GM15510 (cell line): Measurements from ENCODE around the gene NME2.

ENCODE experiments used
- POLR2A ChIP-seq: IDR thresholded peaks from 3 replicates; pipeline ENCODE4 v1.6.1; 2011; ENCODE audit warnings: borderline replicate concordance; ENCODE audit not compliant: insufficient read length; ENCODE audit errors: extremely low read depth

The NME2 gene

DNA sequence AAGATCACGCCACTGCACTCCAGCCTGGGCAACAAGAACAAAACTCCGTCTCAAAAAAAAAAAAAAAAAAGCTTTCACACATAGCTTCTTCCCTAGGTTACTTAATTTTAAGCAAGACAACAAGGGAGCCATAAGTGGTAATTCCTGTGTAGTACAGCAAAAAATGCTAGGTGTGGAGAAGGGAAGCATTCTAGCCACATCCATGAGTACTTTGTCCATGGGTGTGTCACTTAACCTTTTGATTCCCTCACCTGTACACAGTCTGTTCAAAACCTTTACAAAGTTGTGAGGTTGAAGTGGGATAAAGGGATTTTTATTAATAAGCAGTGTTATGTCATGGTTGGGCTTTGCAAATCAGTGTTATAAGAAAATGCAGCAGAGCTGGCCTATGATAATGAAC is 4.5 kb downstream of the NME2 start:
- TF ChIP-seq POLR2A, result no peak

DNA sequence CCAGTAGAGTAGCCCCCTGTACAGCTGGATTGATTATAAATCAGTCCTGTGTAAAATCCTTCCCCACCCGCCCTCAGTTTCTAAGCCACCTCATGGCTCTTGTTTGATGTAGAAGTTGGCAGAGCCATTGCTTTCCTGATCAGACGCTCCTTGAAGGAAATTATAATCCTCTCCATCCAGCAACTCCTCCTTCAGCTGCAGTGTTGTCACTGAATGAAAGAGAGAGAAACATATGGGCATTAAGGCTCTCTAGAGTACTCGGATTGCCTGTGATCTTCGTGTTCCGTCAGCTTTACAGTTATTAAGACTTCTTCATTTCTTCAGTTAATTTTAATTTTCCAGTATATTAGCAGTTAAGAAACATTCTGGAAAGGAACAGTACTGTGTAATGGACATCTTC is 14.3 kb downstream of the NME2 start:
- TF ChIP-seq POLR2A, result no peak

DNA sequence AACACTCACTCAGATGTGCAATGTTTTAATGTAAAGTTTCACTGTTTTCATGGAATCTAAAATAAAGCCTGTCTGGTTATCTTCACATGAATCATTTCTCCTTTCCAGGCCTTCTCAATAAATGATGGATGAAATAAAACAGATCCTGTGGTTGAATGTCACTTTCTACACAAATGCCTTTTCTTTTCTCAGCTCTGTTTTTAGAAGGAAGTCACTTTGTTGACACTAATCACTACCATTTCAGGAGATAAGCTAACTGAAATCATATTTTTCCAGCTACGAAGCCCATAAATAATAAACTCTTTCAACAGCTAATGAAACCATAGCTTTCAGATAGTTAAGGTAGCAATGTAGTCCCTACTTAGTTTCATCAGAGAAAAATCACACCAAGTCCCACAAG is 17.9 kb downstream of the NME2 start:
- TF ChIP-seq POLR2A, result no peak

DNA sequence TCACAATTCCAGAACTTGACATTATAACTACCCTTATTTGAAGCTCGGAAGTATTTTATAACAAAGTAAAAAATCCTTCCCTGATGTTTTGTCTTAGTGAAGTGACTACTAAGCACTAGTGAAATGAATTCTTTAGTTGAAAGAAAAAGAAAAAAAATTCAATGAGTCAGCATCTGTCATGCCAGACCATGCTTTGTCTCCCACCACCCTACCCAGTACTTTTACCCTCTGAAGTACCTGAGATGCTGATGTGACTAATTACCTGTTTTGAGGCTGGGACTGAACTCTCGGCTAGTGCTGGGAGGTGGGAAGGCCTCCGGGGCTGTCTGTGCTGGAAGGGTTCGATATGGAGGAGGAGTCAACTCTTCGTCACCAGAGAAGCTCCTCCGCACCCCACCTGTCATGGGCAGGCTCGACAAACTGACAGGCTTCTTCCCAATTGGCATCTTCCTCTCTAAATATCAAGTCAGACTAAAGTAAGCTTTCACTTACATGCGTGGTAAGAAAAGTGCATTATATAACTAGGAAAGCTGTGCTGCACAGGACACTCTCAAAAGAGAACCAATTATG is 19.6 kb downstream of the NME2 start:
- no peak for TF ChIP-seq POLR2A

DNA sequence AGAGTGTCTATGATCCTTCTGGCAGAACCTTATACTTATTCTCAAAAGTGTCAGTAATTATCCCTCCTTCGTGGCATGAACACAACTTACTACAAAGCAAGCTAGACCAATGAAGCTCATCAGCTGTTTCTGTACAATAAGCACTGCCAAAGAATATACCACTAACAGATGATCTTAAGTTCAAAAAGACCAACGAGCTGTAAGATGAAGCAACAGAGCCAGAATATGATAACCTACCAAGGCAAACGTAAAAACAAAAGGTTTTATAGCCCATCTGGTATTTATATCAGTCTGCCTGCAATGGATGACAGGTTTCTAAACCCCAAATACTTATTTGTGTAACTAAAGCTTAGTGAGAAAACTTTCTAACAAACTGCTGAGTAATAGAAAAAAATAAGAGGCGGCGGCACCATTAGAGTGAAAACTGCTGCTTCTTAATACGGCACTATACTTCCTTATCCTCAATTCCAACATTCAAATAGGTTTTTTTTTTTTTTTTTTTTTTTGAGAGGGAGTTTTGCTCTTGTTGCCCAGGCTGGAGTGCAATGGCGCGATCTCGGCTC is 22.1 kb downstream of the NME2 start:
- no peak for TF ChIP-seq POLR2A

DNA sequence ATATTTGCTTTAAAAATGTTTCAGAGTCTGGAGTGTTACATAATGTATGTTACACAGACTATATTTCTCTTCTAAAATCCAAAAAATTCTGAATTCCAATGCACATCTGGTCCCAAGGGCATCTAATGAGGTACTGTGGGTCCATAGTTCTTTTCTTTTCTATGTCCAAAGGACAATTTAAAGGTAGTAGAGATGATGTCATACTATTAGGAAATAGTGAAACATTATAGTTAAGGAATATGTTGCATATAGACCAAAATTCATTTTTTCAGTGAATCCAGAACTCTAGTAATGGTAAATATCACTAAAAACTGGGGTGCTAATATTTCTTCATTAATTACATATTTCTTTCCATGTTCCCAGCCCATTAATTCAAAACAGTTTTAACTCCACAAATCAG is 23.0 kb downstream of the NME2 start:
- no peak for TF ChIP-seq POLR2A

DNA sequence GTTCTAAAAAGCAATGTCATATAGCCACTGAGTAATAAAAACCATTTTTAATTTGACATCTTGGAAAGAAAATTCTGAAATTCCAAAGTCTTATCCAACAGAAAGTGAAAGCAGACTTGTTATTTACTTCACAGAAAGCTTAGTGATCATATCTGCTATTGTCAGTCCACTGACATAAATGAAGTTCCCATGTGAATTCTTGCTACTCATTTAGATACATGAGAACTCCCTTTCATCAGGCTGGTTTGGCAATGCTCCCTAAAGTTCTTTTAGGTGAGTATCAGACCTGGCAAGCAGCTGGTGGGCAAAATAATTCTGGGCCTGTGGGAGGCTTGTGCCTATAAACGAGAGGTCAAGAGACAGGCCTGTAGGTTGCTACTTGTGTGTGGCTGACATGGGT is 23.4 kb downstream of the NME2 start:
- TF ChIP-seq POLR2A, result no peak

DNA sequence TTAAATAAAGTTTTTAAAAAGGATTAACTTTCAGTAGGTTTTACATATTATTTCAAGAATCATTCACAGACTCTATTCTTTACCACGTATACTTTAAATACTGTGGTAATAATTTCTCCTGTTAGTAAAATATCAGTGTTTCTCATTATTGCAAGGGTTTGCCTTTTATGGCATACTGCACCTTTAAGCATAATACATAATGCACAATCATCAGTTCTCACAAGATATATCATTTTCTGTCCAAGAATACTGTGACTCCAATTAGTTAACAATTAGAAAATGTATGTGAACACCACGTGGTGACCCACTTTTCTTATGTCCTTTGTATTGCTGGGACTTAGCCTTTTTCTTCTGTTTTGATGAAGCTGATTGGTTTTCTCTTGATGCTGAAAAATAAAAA is 25.7 kb downstream of the NME2 start:
- TF ChIP-seq POLR2A, result no peak

DNA sequence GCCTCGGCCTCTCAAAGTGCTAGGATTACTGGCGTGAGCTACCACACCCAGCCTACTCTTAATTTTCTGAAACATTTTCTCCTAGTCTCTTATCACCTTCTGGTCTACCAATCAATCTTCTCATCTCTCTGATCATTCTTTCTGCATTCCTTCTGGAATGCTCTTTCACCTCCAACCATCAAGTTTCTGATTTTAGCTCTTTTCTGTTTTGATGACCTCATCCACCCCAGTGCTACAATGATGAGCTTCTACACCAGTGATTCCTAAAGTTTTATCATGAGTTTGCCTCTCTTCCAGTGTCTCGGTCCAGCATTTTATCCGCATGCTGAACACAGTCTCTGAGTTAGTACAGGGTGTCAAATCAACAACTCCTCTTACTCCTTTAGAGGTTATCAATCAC is 31.5 kb downstream of the NME2 start:
- TF ChIP-seq POLR2A, result no peak

DNA sequence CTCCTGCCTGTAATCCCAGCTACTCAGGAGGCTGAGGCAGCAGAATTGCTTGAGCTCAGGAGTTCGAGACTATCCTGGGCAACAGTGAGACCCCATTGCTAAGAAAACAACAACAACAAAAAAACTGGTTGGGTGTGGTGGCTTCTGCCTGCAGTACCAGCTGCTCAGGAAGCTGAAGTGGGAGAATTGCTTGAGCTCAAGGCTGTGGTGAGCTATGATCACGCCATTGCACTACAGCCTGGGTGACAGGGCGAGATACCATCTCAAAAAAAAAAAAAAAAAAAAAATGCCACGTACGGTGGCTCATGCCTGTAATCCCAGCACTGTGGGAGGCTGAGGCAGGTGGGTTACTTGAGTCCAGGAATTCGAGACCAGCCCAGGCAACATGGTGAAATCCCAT is 34.1 kb downstream of the NME2 start:
- TF ChIP-seq POLR2A, result no peak

DNA sequence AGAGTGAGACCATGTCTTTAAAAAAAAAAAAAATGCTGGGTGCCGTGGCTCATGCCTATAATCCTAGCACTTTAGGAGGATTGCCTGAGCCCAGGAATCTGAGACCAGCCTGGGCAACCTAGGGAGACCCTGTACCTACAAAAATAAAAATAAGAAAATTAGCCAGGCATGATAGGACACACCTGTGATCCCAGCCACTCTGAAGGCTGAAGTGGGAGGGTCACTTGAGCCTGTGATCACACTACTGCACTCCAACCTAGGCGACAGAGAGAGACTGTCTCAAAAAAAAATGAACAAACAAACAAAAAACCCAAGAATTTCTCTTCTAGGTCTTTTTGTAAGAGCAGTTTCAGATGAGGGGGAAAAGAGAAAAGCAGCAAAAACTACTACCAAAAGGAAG is 34.6 kb downstream of the NME2 start:
- no peak for TF ChIP-seq POLR2A

DNA sequence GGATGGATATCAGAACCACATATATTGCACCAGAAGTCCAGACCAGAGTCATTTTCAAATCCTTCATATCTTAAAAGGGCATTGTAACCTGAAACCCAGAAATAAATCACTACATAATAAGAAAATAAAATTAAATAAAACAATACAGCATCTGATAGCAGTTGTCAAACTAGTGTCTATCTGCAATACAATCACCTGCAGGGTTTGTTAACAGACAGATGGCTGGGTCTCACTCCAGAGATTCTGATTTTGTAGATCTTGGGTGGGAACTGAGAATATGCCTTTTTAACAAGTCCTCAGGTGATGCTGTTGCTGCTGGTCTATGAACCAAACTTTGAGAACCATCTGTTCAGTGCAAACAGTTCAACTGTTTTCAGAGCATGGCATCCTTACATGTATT is 37.6 kb downstream of the NME2 start:
- no peak for TF ChIP-seq POLR2A

DNA sequence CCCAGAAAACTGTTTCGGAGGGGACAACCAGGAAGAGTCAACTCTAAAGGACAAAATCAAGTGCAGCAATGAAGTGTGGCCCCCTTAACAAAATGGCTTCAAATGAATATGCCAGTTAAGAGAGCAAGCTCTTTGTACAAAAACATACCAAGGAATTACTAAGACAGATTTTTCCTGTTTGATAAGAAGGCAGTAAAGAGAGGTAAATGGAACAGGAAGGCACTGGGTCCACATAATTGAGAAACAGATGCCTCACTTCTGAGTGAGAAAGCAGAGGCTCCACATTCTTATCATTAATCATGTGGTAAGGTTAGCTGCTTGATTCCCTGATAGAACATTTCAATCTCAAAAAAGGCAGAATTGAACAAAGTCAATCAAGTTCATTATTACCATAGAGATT is 48.7 kb downstream of the NME2 start:
- no peak for TF ChIP-seq POLR2A

DNA sequence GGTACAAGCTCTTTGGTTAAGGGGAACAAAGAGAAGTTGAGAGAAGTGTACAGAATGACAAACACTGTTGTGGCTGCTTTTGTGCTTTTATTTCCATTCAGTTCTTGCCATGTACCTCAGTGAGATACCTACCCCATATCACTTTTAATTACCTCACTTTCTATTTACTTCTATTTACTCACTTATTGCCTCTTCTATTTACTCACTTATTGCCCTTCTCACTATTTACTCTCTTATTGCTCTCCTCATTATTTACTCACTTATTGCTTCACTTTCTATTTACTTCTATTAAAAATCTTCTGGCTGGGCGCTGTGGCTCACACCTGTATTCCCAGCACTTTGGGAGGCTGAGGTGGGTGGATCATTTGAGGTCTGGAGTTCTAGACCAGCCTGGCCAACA is 51.7 kb downstream of the NME2 start:
- no peak for TF ChIP-seq POLR2A

DNA sequence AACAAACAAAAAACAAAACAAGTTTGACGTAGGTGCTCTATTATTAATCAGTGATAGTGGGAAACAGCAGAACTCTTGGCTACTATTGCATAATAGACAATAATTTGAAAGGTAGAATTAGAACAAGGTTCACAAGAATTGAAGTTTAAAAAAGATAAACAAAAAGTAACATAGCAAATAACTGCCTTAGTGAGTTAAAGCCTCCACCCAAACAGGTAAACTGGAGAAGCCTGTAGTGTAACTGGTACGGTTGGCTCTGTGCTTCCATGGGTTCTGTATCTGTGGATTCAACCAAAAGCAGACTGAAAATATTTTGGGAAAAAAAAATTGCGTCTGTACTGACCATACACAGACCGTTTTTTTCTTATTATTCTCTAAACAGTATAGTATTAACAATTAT is 55.1 kb downstream of the NME2 start:
- TF ChIP-seq POLR2A, result no peak
